Upper lobe of left lung (tissue), 4 donors: ENCODE data around the gene SLC9A7.

ENCODE experiments used
- CTCF ChIP-seq, 6 experiments: fragments of 450-650 bp in 4 of 6; fragments of 200-600 bp in 2 of 6; sonication (generic) in 2 of 6; IDR thresholded peaks; one replicate each; pipeline ENCODE4 v1.5.1; 2016 to 2019; ENCODE audit warnings: antibody characterized with exemption in 6 of 6
- POLR2AphosphoS5 ChIP-seq, 2 donors: sonication (generic); formaldehyde crosslinking; IDR thresholded peaks; one replicate each; pipeline ENCODE4 v1.5.1; 2017; ENCODE audit warnings: antibody characterized with exemption in 2 of 2

GRCh38 chrX:46576458-46576857 lies 182.5 kb downstream of the SLC9A7 start:
- TF ChIP-seq POLR2AphosphoS5 (IDR thresholded peaks at IDR 0.05) (no peak), CTCF (IDR thresholded peaks at IDR 0.05) (no peak)
